A549 (cell line): Measurements from ENCODE around the gene BNC1.

Experiments used
- CEBPB ChIP-seq, 2 experiments: fragments of >200 bp in 1 of 2; sonication (Bioruptor Twin) in 1 of 2; formaldehyde crosslinking in 1 of 2; IDR thresholded peaks; 2 replicates each; pipeline ENCODE4 v1.6.1; 2012 to 2016
- TF ChIP-seq, protein P1 (sequence below): fragments of >200 bp; sonication (Bioruptor Twin); formaldehyde crosslinking; IDR thresholded peaks from 3 replicates; pipeline ENCODE4 v1.5.1; 2016

DNA sequence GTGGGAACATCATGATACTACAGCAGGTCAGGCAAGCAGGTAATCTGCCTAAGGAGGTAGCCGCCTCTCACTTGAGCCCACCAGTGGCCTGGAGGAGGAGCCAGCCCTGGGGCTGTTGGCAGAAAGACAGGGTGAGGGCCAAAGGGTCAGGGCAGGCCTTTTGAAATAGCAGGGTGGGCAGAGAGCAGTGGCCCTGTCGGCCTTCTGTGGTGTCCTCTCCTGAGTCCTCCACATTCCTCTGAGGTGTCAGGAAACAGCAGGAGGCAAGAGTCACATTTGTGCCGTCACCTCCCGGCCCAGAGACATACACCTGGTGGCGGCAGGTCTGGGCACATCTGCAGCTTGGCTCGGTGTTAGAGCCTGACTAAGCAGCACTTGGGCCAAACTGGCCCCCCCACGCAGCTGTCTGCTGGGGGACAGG lies 3.9 kb upstream of the BNC1 start:
- TF ChIP-seq, protein P1, sequence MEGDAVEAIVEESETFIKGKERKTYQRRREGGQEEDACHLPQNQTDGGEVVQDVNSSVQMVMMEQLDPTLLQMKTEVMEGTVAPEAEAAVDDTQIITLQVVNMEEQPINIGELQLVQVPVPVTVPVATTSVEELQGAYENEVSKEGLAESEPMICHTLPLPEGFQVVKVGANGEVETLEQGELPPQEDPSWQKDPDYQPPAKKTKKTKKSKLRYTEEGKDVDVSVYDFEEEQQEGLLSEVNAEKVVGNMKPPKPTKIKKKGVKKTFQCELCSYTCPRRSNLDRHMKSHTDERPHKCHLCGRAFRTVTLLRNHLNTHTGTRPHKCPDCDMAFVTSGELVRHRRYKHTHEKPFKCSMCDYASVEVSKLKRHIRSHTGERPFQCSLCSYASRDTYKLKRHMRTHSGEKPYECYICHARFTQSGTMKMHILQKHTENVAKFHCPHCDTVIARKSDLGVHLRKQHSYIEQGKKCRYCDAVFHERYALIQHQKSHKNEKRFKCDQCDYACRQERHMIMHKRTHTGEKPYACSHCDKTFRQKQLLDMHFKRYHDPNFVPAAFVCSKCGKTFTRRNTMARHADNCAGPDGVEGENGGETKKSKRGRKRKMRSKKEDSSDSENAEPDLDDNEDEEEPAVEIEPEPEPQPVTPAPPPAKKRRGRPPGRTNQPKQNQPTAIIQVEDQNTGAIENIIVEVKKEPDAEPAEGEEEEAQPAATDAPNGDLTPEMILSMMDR: no peak
- no peak for TF ChIP-seq CEBPB (IDR thresholded peaks at IDR 0.05)
